Right lobe of liver (tissue), 4 donors: ENCODE results near the gene PRKCA.

Experiments
- POLR2A ChIP-seq: fragments of 450-650 bp; IDR thresholded peaks from one replicate; pipeline ENCODE4 v1.6.1; 2017; ENCODE audit warnings: antibody characterized with exemption, mild to moderate bottlenecking
- TF ChIP-seq, protein P1 (sequence below), 4 donors: fragments of 200-600 bp in 3 of 4; fragments of 450-650 bp in 1 of 4; IDR thresholded peaks; one replicate each; pipeline versions ENCODE4 v1.5.1 to v1.8.0; 2016 to 2022; ENCODE audit warnings: antibody characterized with exemption in 4 of 4, mild to moderate bottlenecking in 2 of 4
- donor health status: DM: no; HTN: no; CAD: no.
- donor health status: DM: no; HTN: no; CAD: no.
- donor health status: DM: no; HTN: yes; CAD: no.

DNA sequence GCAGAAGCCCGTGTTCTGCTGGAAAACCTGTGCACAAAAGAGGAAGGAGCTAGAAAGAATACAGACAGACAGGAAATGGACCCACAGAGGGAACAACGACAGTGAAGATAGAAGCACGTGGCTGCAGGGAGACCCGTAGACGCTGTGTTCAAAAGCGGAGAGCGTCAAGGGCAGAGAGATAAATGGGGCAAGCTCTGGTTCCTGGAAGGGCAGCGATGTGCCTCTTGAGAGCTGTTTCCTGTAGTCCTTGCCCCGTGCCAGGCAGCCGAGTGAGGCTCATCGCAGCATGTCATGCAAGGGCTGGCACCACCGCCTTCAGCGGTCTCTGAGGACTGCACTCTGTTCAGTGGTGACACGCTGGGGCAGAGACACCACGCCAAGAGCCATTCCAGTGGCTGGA, 488.9 kb downstream of the PRKCA start:
- TF ChIP-seq, protein P1, sequence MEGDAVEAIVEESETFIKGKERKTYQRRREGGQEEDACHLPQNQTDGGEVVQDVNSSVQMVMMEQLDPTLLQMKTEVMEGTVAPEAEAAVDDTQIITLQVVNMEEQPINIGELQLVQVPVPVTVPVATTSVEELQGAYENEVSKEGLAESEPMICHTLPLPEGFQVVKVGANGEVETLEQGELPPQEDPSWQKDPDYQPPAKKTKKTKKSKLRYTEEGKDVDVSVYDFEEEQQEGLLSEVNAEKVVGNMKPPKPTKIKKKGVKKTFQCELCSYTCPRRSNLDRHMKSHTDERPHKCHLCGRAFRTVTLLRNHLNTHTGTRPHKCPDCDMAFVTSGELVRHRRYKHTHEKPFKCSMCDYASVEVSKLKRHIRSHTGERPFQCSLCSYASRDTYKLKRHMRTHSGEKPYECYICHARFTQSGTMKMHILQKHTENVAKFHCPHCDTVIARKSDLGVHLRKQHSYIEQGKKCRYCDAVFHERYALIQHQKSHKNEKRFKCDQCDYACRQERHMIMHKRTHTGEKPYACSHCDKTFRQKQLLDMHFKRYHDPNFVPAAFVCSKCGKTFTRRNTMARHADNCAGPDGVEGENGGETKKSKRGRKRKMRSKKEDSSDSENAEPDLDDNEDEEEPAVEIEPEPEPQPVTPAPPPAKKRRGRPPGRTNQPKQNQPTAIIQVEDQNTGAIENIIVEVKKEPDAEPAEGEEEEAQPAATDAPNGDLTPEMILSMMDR (IDR thresholded peaks at IDR 0.05) = no peak
- TF ChIP-seq POLR2A = no peak
